Natural killer cell (primary cell): ENCODE results near the gene MYD88. TPM values are rescaled to one million over a fixed set of nuclear protein-coding genes. Genes with fewer than 3 reads are reported as not detected.
"Not testable (repeated sequence)": the region's sequence is repeated elsewhere in the genome, so short reads cannot be mapped to it uniquely, and the experiment has no call there.

ENCODE experiments used
- ATAC-seq, 3 donors: fragments of 150-1000 bp in 2 of 3; fragments of 200-7000 bp in 1 of 3; cut with Tn5 transposase; 1 replicate in 1 of 3; 2 replicates in 2 of 3; pipeline ENCODE4 v1.10.0; 2021; ENCODE audit warnings: mild to moderate bottlenecking in 2 of 3, moderate library complexity in 2 of 3
- DNase-seq, 2 donors: peaks; one replicate each; pipeline versions ENCODE4 v3.0.0 to v3.0.0-alpha.2; 2013 to 2021; ENCODE audit warnings: mixed read lengths in 1 of 2
- H3K27ac ChIP-seq: one replicate; pipeline ENCODE4 v1.5.1; 2013; ENCODE audit warnings: mild to moderate bottlenecking, low read length
- H3K27me3 ChIP-seq: one replicate; pipeline ENCODE4 v1.6.1; 2013; ENCODE audit warnings: low read length; ENCODE audit not compliant: control insufficient read depth, insufficient read depth
- H3K36me3 ChIP-seq: one replicate; pipeline ENCODE4 v1.6.1; 2013; ENCODE audit warnings: low read length; ENCODE audit not compliant: control insufficient read depth, insufficient read depth
- H3K4me1 ChIP-seq: one replicate; pipeline ENCODE4 v1.6.1; 2013; ENCODE audit warnings: low read length; ENCODE audit not compliant: control insufficient read depth, insufficient read depth
- H3K4me3 ChIP-seq: one replicate; pipeline ENCODE4 v1.5.1; 2013; ENCODE audit warnings: low read length
- H3K9me3 ChIP-seq: one replicate; pipeline ENCODE4 v1.6.1; 2013; ENCODE audit warnings: low read length; ENCODE audit not compliant: control insufficient read depth, insufficient read depth
- H3K27ac Mint-ChIP-seq, 2 donors: one replicate each; pipeline ENCODE4 v1.8.0; 2022; ENCODE audit warnings: mild to moderate bottlenecking in 2 of 2, mixed read lengths in 2 of 2, moderate library complexity in 1 of 2
- H3K27me3 Mint-ChIP-seq, 2 donors: one replicate each; pipeline ENCODE4 v1.8.0; 2022; ENCODE audit warnings: low read depth in 2 of 2, mixed read lengths in 2 of 2
- H3K36me3 Mint-ChIP-seq: one replicate; pipeline ENCODE4 v1.8.0; 2022; ENCODE audit warnings: mixed read lengths
- H3K4me1 Mint-ChIP-seq, 2 donors: one replicate each; pipeline ENCODE4 v1.8.0; 2022; ENCODE audit warnings: mixed read lengths in 2 of 2
- H3K4me3 Mint-ChIP-seq: one replicate; pipeline ENCODE4 v1.8.0; 2022; ENCODE audit warnings: mild to moderate bottlenecking, moderate library complexity, mixed read lengths
- H3K9me3 Mint-ChIP-seq, 2 donors: one replicate each; pipeline ENCODE4 v1.8.0; 2022; ENCODE audit warnings: mixed read lengths in 2 of 2
- CTCF ChIP-seq: fragments of 200-600 bp; IDR thresholded peaks from one replicate; pipeline ENCODE4 v1.8.0; 2022; ENCODE audit warnings: antibody characterized with exemption
- WGBS: methylation state at CpG from one replicate; pipeline ENCODE4 v1.1.7; 2013; ENCODE audit warnings: missing lambda C conversion rate; ENCODE audit not compliant: insufficient coverage; 5-methylcytosine and 5-hydroxymethylcytosine counted together
- intact Hi-C: fragments of 100-400 bp; cut with micrococcal nuclease; formaldehyde crosslinking; loops from one replicate; pipeline ENCODE4 v1.14.2; 2022
- total RNA-seq, 4 donors: library from RNA; stranded (reverse); fragments of 120-200 nt in 1 of 4; gene quantifications; one replicate each; pipeline versions ENCODE4 v1.2.3 to v1.2.4, GENCODE V29; 2013 to 2022

The MYD88 gene
- total RNA-seq, 3 donors from 2014 or later (not counting 1 experiment from before 2014, with no cell fraction given), result 60.5 to 71.0 (median 67.7) TPM

- 91% methylated on average over 10 of the region's 10 CpGs for WGBS
- Mint-ChIP-seq H3K9me3 (no peaks in the 10 kb centered on the region), H3K27me3 (no peaks in the 10 kb centered on the region), H3K36me3 (no peaks in the 10 kb centered on the region), H3K4me1 (peaks cover 52 to 59% of the 10 kb centered on the region in 2 donors), H3K4me3 (peak overlapping the region; percentile 21), H3K27ac (peak overlapping the region; percentile 15 to 67)
- no peak for TF ChIP-seq CTCF
- H3K9me3 ChIP-seq, result no peaks in the 10 kb centered on the region
- no peak overlapping the region for H3K4me3 ChIP-seq
- DNase-seq (no peak), ATAC-seq (no peak)
- intact Hi-C loops, result no loop called here
- H3K27ac ChIP-seq, result no peak overlapping the region
- no peaks in the 10 kb centered on the region for H3K27me3 ChIP-seq
- H3K36me3 ChIP-seq, result peaks cover 46% of the 10 kb centered on the region
- H3K4me1 ChIP-seq, result peaks cover 29% of the 10 kb centered on the region
Measured at GRCh38 chr3:38133557-38134405, 4.7 kb upstream of the MYD88 start.

- H3K36me3 Mint-ChIP-seq, H3K4me3 ChIP-seq, H3K9me3 Mint-ChIP-seq, intact Hi-C loops, H3K27me3 Mint-ChIP-seq, ATAC-seq, H3K27me3 ChIP-seq, DNase-seq, H3K9me3 ChIP-seq, H3K27ac ChIP-seq: not testable (repeated sequence)
- Histone ChIP-seq H3K36me3 (peaks cover 38% of the 10 kb centered on the region), H3K4me1 (peaks cover 38% of the 10 kb centered on the region)
- Mint-ChIP-seq H3K4me3 (peak overlapping the region; percentile 99), H3K27ac (peak overlapping the region; percentile 95), H3K4me1 (peaks cover 60 to 64% of the 10 kb centered on the region in 2 donors)
- WGBS, result 98% methylated on average over 10 of the region's 10 CpGs
Measured at GRCh38 chr3:38134517-38135143, 3.8 kb upstream of the MYD88 start.

- intact Hi-C loops, result loop anchor here (2.0 kb wide), 1 partner anchor 1143 kb away; the partner anchor contains the start of genes EPM2AIP1 and MLH1
- not testable (repeated sequence) for H3K36me3 Mint-ChIP-seq, H3K9me3 Mint-ChIP-seq, H3K27me3 Mint-ChIP-seq, H3K27me3 ChIP-seq, H3K9me3 ChIP-seq, ATAC-seq
- peak in 1 of 2 donors; percentile 67 for DNase-seq
- WGBS, result 17% methylated on average over 8 of the region's 10 CpGs
- Histone ChIP-seq H3K4me1 (peaks cover 49% of the 10 kb centered on the region), H3K36me3 (peaks cover 32% of the 10 kb centered on the region), H3K27ac (peak overlapping the region; percentile 66), H3K4me3 (peak overlapping the region; percentile 95)
- Mint-ChIP-seq H3K4me3 (peak overlapping the region; percentile 99), H3K4me1 (peaks cover 62 to 66% of the 10 kb centered on the region in 2 donors), H3K27ac (peak overlapping the region; percentile 95)
Measured at GRCh38 chr3:38135621-38136277, 2.7 kb upstream of the MYD88 start.

GRCh38 chr3:38136393-38136776 lies 2.1 kb upstream of the MYD88 start:
- Histone ChIP-seq H3K36me3 (peaks cover 32% of the 10 kb centered on the region), H3K27ac (peak overlapping the region; percentile 66), H3K9me3 (no peaks in the 10 kb centered on the region), H3K4me3 (peak overlapping the region; percentile 95), H3K27me3 (no peaks in the 10 kb centered on the region), H3K4me1 (peaks cover 52% of the 10 kb centered on the region)
- no peaks in the 10 kb centered on the region for H3K9me3 Mint-ChIP-seq
- no peaks in the 10 kb centered on the region for H3K27me3 Mint-ChIP-seq
- peak in 1 of 3 donors; percentile 4 for ATAC-seq
- DNase-seq, result peak; percentile 42 to 46
- no peak for TF ChIP-seq CTCF
- no peaks in the 10 kb centered on the region for H3K36me3 Mint-ChIP-seq
- H3K4me1 Mint-ChIP-seq, result peaks cover 67 to 70% of the 10 kb centered on the region in 2 donors
- peak overlapping the region; percentile 99 for H3K4me3 Mint-ChIP-seq
- H3K27ac Mint-ChIP-seq, result peak overlapping the region; percentile 95
- intact Hi-C loops, result loop anchor here (2.0 kb wide), 1 partner anchor 1144 kb away; the partner anchor contains the start of genes EPM2AIP1 and MLH1
- under 1% methylated on average over 18 of the region's 20 CpGs for WGBS
